K562 (cell line): ENCODE data around the gene PLPPR2. TPM values are rescaled to one million over a fixed set of nuclear protein-coding genes. Genes with fewer than 3 reads are reported as not detected.
A peak's percentile ranks its signal among the peaks of the same experiment; 100 is the strongest.

Source experiments
- CBFA2T2 ChIP-seq: fragments of 450-650 bp; conservative IDR thresholded peaks from 2 replicates; pipeline ENCODE4 v1.6.1; 2017; ENCODE audit warnings: mild to moderate bottlenecking
- CBX3 ChIP-seq, 2 experiments: IDR thresholded peaks; 1 replicate in 1 of 2; 2 replicates in 1 of 2; pipeline ENCODE4 v1.6.1; 2012; ENCODE audit warnings: inconsistent platforms in 2 of 2, low read length in 2 of 2, borderline replicate concordance in 1 of 2, control low read depth in 1 of 2
- CEBPB ChIP-seq: fragments of 450-650 bp; IDR thresholded peaks from 2 replicates; pipeline ENCODE4 v1.6.1; 2016; ENCODE audit warnings: missing genetic modification characterization, missing compliant biosample characterization
- CREM ChIP-seq: IDR thresholded peaks from 2 replicates; pipeline ENCODE4 v1.6.1; 2014; ENCODE audit warnings: antibody characterized with exemption, low read depth
- CXXC5 ChIP-seq: fragments of 250-450 bp; sonication (Bioruptor Pico); IDR thresholded peaks from 2 replicates; pipeline ENCODE4 v1.8.0; 2022; ENCODE audit warnings: inconsistent platforms, mild to moderate bottlenecking, moderate library complexity
- EHMT2 ChIP-seq: fragments of 450-650 bp; IDR thresholded peaks from 2 replicates; pipeline ENCODE4 v1.6.1; 2018; ENCODE audit warnings: antibody characterized with exemption
- EP400 ChIP-seq: fragments of 450-650 bp; IDR thresholded peaks from 2 replicates; pipeline ENCODE4 v1.6.1; 2017; ENCODE audit warnings: antibody characterized with exemption, mild to moderate bottlenecking, moderate library complexity
- HDAC1 ChIP-seq, 2 experiments: fragments of 450-650 bp; IDR thresholded peaks; 2 replicates each; pipeline ENCODE4 v1.6.1; 2016 to 2017; ENCODE audit warnings: inconsistent platforms in 1 of 2, mild to moderate bottlenecking in 1 of 2, moderate library complexity in 1 of 2
- HNRNPL ChIP-seq: fragments of 200-400 bp; formaldehyde crosslinking; IDR thresholded peaks from 2 replicates; pipeline ENCODE4 v1.6.1; 2017; ENCODE audit warnings: low read depth, mild to moderate bottlenecking, low read length
- KDM1A ChIP-seq, 2 experiments: fragments of 450-650 bp; IDR thresholded peaks; 2 replicates each; pipeline ENCODE4 v1.6.1; 2016; ENCODE audit warnings: mild to moderate bottlenecking in 2 of 2
- NFIX ChIP-seq: fragments of 250-450 bp; sonication (Bioruptor Pico); IDR thresholded peaks from 2 replicates; pipeline ENCODE4 v1.4.0; 2020; ENCODE audit warnings: low read depth, mild to moderate bottlenecking, moderate library complexity
- PHTF2 ChIP-seq: fragments of 250-450 bp; sonication (Bioruptor Pico); IDR thresholded peaks from 2 replicates; pipeline ENCODE4 v1.5.0; 2021; ENCODE audit warnings: mild to moderate bottlenecking
- POLR2AphosphoS2 ChIP-seq: IDR thresholded peaks from 2 replicates; pipeline ENCODE4 v1.6.1; 2012; ENCODE audit warnings: low read length, improper control_type of control experiment
- ZFX ChIP-seq: sonication (generic); formaldehyde crosslinking; IDR thresholded peaks from 2 replicates; pipeline ENCODE4 v1.8.0; 2022; ENCODE audit warnings: mild to moderate bottlenecking, missing genetic modification reagents, moderate library complexity
- polyA plus RNA-seq, 8 experiments: library from polyadenylated mRNA; depleted of rRNA in 4 of 8; stranded (reverse) in 5 of 8; unstranded in 3 of 8; fragments of >200 nt; fragmentation: Nextera tagmentation in 2 of 8; fragmentation: Illumina TruSeq in 1 of 8; extraction: Ambion mirVana in 2 of 8; extraction: Trizol in 1 of 8; gene quantifications; 2 replicates each; pipeline versions ENCODE4 v1.2.1 to v1.2.3, GENCODE V29; 2011 to 2014; ENCODE audit warnings: inconsistent platforms in 1 of 8, missing spikeins in 1 of 8
- total RNA-seq, 7 experiments: library from RNA; depleted of rRNA in 6 of 7; stranded (reverse); fragments of >200 nt in 6 of 7; fragmentation: Illumina TruSeq in 2 of 7; extraction: Trizol in 2 of 7; gene quantifications; 2 replicates each; pipeline versions ENCODE4 v1.2.1 to v1.2.3, GENCODE V29; 2011 to 2021; ENCODE audit warnings: low replicate concordance in 1 of 7
- TF ChIP-seq, protein P1 (sequence below), 2 experiments: IDR thresholded peaks in 1 of 2; conservative IDR thresholded peaks in 1 of 2; 2 replicates each; pipeline ENCODE4 v1.6.1; 2016; ENCODE audit warnings: low read depth in 2 of 2, mild to moderate bottlenecking in 1 of 2, missing compliant biosample characterization in 1 of 2, missing genetic modification characterization in 1 of 2, moderate library complexity in 1 of 2
- TF ChIP-seq, protein P2 (sequence below), 2 experiments: IDR thresholded peaks; 2 replicates each; pipeline ENCODE4 v1.6.1; 2011; ENCODE audit warnings: borderline replicate concordance in 1 of 2, control low read depth in 1 of 2, low read depth in 1 of 2, low read length in 1 of 2, mild to moderate bottlenecking in 1 of 2, mixed read lengths in 1 of 2, moderate library complexity in 1 of 2; ENCODE audit not compliant: insufficient read depth in 1 of 2, insufficient read length in 1 of 2, poor library complexity in 1 of 2, severe bottlenecking in 1 of 2; ENCODE audit errors: extremely low read depth in 1 of 2
- TF ChIP-seq, protein P3 (sequence below): fragments of 250-450 bp; sonication (Bioruptor Pico); IDR thresholded peaks from 2 replicates; pipeline ENCODE4 v1.4.0; 2020; ENCODE audit warnings: borderline replicate concordance
- TF ChIP-seq, protein P4 (sequence below), 2 experiments: IDR thresholded peaks; 2 replicates each; pipeline ENCODE4 v1.6.1; 2012; ENCODE audit warnings: improper control_type of control experiment in 2 of 2, low read depth in 2 of 2, low read length in 2 of 2, borderline replicate concordance in 1 of 2

The PLPPR2 gene
- total and polyA plus RNA-seq, 9 of the 15 experiments (the other 6 are each of a cell fraction or from before 2014, with no cell fraction given): 0.49 to 15.9 (median 3.4) TPM

DNA sequence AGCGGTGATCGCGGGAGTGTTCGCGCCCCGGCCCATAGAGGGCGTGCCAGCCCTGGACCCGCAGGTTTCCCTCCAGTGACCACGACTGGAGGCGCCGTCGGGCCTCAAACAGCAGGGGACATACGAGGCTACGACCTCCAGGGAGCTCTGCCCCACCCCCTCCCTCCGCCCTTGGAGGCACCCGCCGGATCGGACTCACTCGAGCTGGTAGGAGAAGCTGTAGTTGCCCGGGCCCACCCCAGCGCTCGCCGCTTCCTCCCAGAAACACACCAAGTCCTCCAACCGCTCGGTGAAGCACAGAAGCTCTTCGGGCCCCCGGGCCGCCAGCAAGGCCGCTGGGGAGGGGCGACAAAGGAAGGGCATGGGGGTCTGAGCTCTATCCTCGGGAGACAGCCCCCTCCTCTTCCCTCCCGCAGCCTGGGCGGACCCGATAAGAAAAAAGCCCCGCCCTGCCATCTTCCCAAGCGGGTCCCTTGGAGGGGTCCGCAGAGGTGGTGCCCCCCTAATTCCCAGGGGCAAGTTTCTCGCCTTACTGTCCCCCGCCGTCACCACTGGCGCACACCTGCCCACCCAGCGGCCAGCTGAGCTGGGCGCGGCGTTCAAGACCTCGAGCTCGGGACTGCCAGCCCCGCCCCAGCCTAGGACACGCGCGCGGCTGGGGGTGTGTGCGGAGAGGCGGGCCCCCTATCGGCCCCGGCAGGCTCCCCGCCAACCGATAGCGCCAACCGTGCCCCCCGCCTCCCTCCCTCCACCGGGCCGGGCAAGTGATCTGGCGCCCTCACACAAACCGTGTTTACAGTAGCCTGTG is 27.9 kb downstream of the PLPPR2 start (continued):
- TF ChIP-seq, protein P1, sequence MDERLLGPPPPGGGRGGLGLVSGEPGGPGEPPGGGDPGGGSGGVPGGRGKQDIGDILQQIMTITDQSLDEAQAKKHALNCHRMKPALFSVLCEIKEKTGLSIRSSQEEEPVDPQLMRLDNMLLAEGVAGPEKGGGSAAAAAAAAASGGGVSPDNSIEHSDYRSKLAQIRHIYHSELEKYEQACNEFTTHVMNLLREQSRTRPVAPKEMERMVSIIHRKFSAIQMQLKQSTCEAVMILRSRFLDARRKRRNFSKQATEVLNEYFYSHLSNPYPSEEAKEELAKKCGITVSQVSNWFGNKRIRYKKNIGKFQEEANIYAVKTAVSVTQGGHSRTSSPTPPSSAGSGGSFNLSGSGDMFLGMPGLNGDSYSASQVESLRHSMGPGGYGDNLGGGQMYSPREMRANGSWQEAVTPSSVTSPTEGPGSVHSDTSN (CRISPR knock-in tag; IDR thresholded peaks at IDR 0.05; ENCODE audit: low read depth): no peak
- TF ChIP-seq, protein P1 (tag; conservative IDR thresholded peaks at IDR 0.05; ENCODE audit: low read depth): no peak
- peak in 1 of 2 experiments; percentile 65; a peak in 1 of 4 replicates for TF ChIP-seq KDM1A (IDR thresholded peaks at IDR 0.05)
- TF ChIP-seq EP400: peak; percentile 63; the same call in 1 of the 2 replicates
- TF ChIP-seq CREM: peak; percentile 80
- no peak for TF ChIP-seq PHTF2 (CRISPR knock-in tag)
- no peak for TF ChIP-seq POLR2AphosphoS2
- TF ChIP-seq HDAC1 (IDR thresholded peaks at IDR 0.05): peak in 1 of 2 experiments; percentile 30; a peak in 3 of 4 replicates
- peak; percentile 59 for TF ChIP-seq CXXC5 (CRISPR knock-in tag)
- TF ChIP-seq, protein P2, sequence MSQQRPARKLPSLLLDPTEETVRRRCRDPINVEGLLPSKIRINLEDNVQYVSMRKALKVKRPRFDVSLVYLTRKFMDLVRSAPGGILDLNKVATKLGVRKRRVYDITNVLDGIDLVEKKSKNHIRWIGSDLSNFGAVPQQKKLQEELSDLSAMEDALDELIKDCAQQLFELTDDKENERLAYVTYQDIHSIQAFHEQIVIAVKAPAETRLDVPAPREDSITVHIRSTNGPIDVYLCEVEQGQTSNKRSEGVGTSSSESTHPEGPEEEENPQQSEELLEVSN (IDR thresholded peaks at IDR 0.05; ENCODE audit: borderline replicate concordance in 1 of 2, extremely low read depth in 1 of 2, insufficient read depth in 1 of 2, insufficient read length in 1 of 2, low read depth in 1 of 2, low read length in 1 of 2, poor library complexity in 1 of 2, severe bottlenecking in 1 of 2): peak; percentile 94 to 96
- TF ChIP-seq ZFX (CRISPR knock-in tag): peak; percentile 64
- TF ChIP-seq CBFA2T2: peak; percentile 71
- peak; percentile 87 for TF ChIP-seq HNRNPL
- TF ChIP-seq, protein P3, sequence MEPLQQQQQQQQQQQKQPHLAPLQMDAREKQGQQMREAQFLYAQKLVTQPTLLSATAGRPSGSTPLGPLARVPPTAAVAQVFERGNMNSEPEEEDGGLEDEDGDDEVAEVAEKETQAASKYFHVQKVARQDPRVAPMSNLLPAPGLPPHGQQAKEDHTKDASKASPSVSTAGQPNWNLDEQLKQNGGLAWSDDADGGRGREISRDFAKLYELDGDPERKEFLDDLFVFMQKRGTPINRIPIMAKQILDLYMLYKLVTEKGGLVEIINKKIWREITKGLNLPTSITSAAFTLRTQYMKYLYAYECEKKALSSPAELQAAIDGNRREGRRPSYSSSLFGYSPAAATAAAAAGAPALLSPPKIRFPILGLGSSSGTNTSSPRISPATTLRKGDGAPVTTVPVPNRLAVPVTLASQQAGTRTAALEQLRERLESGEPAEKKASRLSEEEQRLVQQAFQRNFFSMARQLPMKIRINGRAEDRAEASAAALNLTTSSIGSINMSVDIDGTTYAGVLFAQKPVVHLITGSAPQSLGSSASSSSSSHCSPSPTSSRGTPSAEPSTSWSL (CRISPR knock-in tag): 0 out of 2 replicates have a peak, but pooled peaks have one; percentile 19
- TF ChIP-seq CBX3 (IDR thresholded peaks at IDR 0.05; ENCODE audit: borderline replicate concordance in 1 of 2, low read length in 2 of 2): peak in 1 of 2 experiments; percentile 47; a peak in 1 of 3 replicates
- TF ChIP-seq, protein P4, sequence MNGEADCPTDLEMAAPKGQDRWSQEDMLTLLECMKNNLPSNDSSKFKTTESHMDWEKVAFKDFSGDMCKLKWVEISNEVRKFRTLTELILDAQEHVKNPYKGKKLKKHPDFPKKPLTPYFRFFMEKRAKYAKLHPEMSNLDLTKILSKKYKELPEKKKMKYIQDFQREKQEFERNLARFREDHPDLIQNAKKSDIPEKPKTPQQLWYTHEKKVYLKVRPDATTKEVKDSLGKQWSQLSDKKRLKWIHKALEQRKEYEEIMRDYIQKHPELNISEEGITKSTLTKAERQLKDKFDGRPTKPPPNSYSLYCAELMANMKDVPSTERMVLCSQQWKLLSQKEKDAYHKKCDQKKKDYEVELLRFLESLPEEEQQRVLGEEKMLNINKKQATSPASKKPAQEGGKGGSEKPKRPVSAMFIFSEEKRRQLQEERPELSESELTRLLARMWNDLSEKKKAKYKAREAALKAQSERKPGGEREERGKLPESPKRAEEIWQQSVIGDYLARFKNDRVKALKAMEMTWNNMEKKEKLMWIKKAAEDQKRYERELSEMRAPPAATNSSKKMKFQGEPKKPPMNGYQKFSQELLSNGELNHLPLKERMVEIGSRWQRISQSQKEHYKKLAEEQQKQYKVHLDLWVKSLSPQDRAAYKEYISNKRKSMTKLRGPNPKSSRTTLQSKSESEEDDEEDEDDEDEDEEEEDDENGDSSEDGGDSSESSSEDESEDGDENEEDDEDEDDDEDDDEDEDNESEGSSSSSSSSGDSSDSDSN (IDR thresholded peaks at IDR 0.05; ENCODE audit: borderline replicate concordance in 1 of 2, low read depth in 2 of 2, low read length in 2 of 2): peak; percentile 64 to 75; a peak in 2 of 4 replicates
- TF ChIP-seq NFIX (CRISPR knock-in tag): no peak
- TF ChIP-seq EHMT2: no peak
- TF ChIP-seq CEBPB (tag): no peak
